Measurements from ENCODE around the gene MRPL14. TPM values are rescaled to one million over a fixed set of nuclear protein-coding genes. Genes with fewer than 3 reads are reported as not detected.

Gene MRPL14
- total RNA-seq, 3 donors from 2014 or later = 41.0 to 57.2 (median 56.8) TPM

GRCh38 chr6:44162876-44163625 lies 35.8 kb upstream of the MRPL14 start:
- H3K4me1 ChIP-seq (ENCODE audit: low read depth) = no peaks in the 10 kb centered on the region
- no peak for TF ChIP-seq CTCF (IDR thresholded peaks at IDR 0.05)
- H3K36me3 ChIP-seq (ENCODE audit: low read depth) = no peaks in the 10 kb centered on the region
- H3K4me3 ChIP-seq = no peak overlapping the region
- DNase-seq = no peak
- no peaks in the 10 kb centered on the region for H3K9me3 ChIP-seq
- no peak for ATAC-seq
- intact Hi-C loops (cut with DNase I, micrococcal nuclease) = no loop called here

GRCh38 chr6:44161997-44162338 lies 34.7 kb upstream of the MRPL14 start:
- no peaks in the 10 kb centered on the region for H3K9me3 ChIP-seq
- intact Hi-C loops (cut with DNase I, micrococcal nuclease) = no loop called here
- no peak overlapping the region for H3K4me3 ChIP-seq
- DNase-seq (no peak), ATAC-seq (no peak)
- no peaks in the 10 kb centered on the region for H3K36me3 ChIP-seq (ENCODE audit: low read depth)
- no peaks in the 10 kb centered on the region for H3K4me1 ChIP-seq (ENCODE audit: low read depth)
- no peak for TF ChIP-seq CTCF (IDR thresholded peaks at IDR 0.05)

GRCh38 chr6:44158770-44159228 lies 31.5 kb upstream of the MRPL14 start, which contains the start of gene CAPN11:
Gene CAPN11 (plus strand): TSS chr6:44158820. CDS start chr6:44158849, 29 bp downstream.
- no peak for ATAC-seq
- Histone ChIP-seq H3K36me3 (ENCODE audit: low read depth) (no peaks in the 10 kb centered on the region), H3K9me3 (no peaks in the 10 kb centered on the region), H3K4me1 (ENCODE audit: low read depth) (peaks cover 10% of the 10 kb centered on the region), H3K4me3 (no peak within 1 kb of the TSS)
- no peak for TF ChIP-seq CTCF (IDR thresholded peaks at IDR 0.05)
- intact Hi-C loops (cut with DNase I, micrococcal nuclease) = no loop called here
- DNase-seq = no peak

- DNase-seq (no peak), ATAC-seq (no peak)
- Histone ChIP-seq H3K4me3 (no peak overlapping the region), H3K9me3 (no peaks in the 10 kb centered on the region), H3K36me3 (ENCODE audit: low read depth) (no peaks in the 10 kb centered on the region), H3K4me1 (ENCODE audit: low read depth) (peaks cover 10% of the 10 kb centered on the region)
- TF ChIP-seq CTCF (IDR thresholded peaks at IDR 0.05) = no peak
- intact Hi-C loops (cut with DNase I, micrococcal nuclease) = no loop called here
These were observed 29.9 kb upstream of the MRPL14 start for GRCh38 chr6:44157152-44157521.

GRCh38 chr6:44156494-44157151 lies 29.4 kb upstream of the MRPL14 start:
- intact Hi-C loops (cut with DNase I, micrococcal nuclease) = no loop called here
- DNase-seq = peak in 2 of 3 donors; percentile 37 to 45
- no peak overlapping the region for H3K4me3 ChIP-seq
- H3K9me3 ChIP-seq = no peaks in the 10 kb centered on the region
- peaks cover 10% of the 10 kb centered on the region for H3K4me1 ChIP-seq (ENCODE audit: low read depth)
- no peak for TF ChIP-seq CTCF (IDR thresholded peaks at IDR 0.05)
- H3K36me3 ChIP-seq (ENCODE audit: low read depth) = no peaks in the 10 kb centered on the region
- peak; percentile 63 for ATAC-seq

All from mucosa of descending colon (tissue), 3 donors.